Body of pancreas (tissue), 4 donors: ENCODE data around the gene PCK2.

ENCODE experiments used
- POLR2A ChIP-seq, 3 donors: fragments of 450-650 bp; IDR thresholded peaks; one replicate each; pipeline ENCODE4 v1.6.1; 2016; ENCODE audit warnings: antibody characterized with exemption in 3 of 3, mild to moderate bottlenecking in 2 of 3
- TF ChIP-seq, protein P1 (sequence below), 7 experiments: fragments of 450-650 bp in 4 of 7; fragments of 200-600 bp in 3 of 7; sonication (generic) in 3 of 7; IDR thresholded peaks; one replicate each; pipeline ENCODE4 v1.5.1; 2016 to 2019; ENCODE audit warnings: antibody characterized with exemption in 7 of 7

GRCh38 chr14:24092505-24093206 is 1.5 kb upstream of the PCK2 start:
- TF ChIP-seq POLR2A (IDR thresholded peaks at IDR 0.05) = no peak
- TF ChIP-seq, protein P1, sequence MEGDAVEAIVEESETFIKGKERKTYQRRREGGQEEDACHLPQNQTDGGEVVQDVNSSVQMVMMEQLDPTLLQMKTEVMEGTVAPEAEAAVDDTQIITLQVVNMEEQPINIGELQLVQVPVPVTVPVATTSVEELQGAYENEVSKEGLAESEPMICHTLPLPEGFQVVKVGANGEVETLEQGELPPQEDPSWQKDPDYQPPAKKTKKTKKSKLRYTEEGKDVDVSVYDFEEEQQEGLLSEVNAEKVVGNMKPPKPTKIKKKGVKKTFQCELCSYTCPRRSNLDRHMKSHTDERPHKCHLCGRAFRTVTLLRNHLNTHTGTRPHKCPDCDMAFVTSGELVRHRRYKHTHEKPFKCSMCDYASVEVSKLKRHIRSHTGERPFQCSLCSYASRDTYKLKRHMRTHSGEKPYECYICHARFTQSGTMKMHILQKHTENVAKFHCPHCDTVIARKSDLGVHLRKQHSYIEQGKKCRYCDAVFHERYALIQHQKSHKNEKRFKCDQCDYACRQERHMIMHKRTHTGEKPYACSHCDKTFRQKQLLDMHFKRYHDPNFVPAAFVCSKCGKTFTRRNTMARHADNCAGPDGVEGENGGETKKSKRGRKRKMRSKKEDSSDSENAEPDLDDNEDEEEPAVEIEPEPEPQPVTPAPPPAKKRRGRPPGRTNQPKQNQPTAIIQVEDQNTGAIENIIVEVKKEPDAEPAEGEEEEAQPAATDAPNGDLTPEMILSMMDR (IDR thresholded peaks at IDR 0.05) = no peak
